ENCODE measurements around the gene NUB1. TPM values are rescaled to one million over a fixed set of nuclear protein-coding genes. Genes with fewer than 3 reads are reported as not detected.

Gene NUB1
- total RNA-seq, 1 donor from 2014 or later, result 48.5 TPM

GRCh38 chr7:151394076-151395035 is 52.7 kb downstream of the NUB1 start:
- no peak for DNase-seq (ENCODE audit: low spot score)
- no peak for ATAC-seq
- intact Hi-C loops (cut with DNase I), result no loop called here

GRCh38 chr7:151395036-151395367 is 53.4 kb downstream of the NUB1 start:
- intact Hi-C loops (cut with DNase I), result no loop called here
- ATAC-seq (no peak), DNase-seq (ENCODE audit: low spot score) (no peak)

GRCh38 chr7:151396328-151396970 is 54.8 kb downstream of the NUB1 start:
- no peak for ATAC-seq
- no peak for DNase-seq (ENCODE audit: low spot score)

GRCh38 chr7:151397026-151397425 is 55.4 kb downstream of the NUB1 start:
- no peak for DNase-seq (ENCODE audit: low spot score)
- intact Hi-C loops (cut with DNase I), result no loop called here
- no peak for ATAC-seq

More at GRCh38 chr7:151396328-151396970, 54.8 kb downstream of the NUB1 start:
- intact Hi-C loops (cut with DNase I), result no loop called here

- no peak for ATAC-seq
- no peak for DNase-seq (ENCODE audit: low spot score)
- intact Hi-C loops (cut with DNase I), result no loop called here
Observed at GRCh38 chr7:151398446-151399304, 57.1 kb downstream of the NUB1 start.

- DNase-seq (ENCODE audit: low spot score) (no peak), ATAC-seq (no peak)
- intact Hi-C loops (cut with DNase I), result no loop called here
Observed at GRCh38 chr7:151399305-151399601, 57.6 kb downstream of the NUB1 start.

GRCh38 chr7:151399906-151400305 is 58.3 kb downstream of the NUB1 start:
- no peak for DNase-seq (ENCODE audit: low spot score)
- intact Hi-C loops (cut with DNase I), result no loop called here
- ATAC-seq, result no peak

- ATAC-seq (no peak), DNase-seq (ENCODE audit: low spot score) (no peak)
- intact Hi-C loops (cut with DNase I), result no loop called here
Observed at GRCh38 chr7:151400626-151401315, 59.2 kb downstream of the NUB1 start.

- intact Hi-C loops (cut with DNase I), result no loop called here
- no peak for DNase-seq (ENCODE audit: low spot score)
- ATAC-seq, result no peak
Observed at GRCh38 chr7:151402029-151402835, 60.6 kb downstream of the NUB1 start.

GRCh38 chr7:151403764-151404163 is 62.2 kb downstream of the NUB1 start:
- no peak for ATAC-seq
- intact Hi-C loops (cut with DNase I), result no loop called here
- DNase-seq (ENCODE audit: low spot score), result no peak

- peak; percentile 83 for DNase-seq (ENCODE audit: low spot score)
- intact Hi-C loops (cut with DNase I), result no loop called here
- ATAC-seq, result peak; percentile 83
Observed at GRCh38 chr7:151404216-151405011, 62.8 kb downstream of the NUB1 start.

- no peak for ATAC-seq
- no peak for DNase-seq (ENCODE audit: low spot score)
- intact Hi-C loops (cut with DNase I), result no loop called here
Observed at GRCh38 chr7:151405056-151405455, 63.4 kb downstream of the NUB1 start.

- intact Hi-C loops (cut with DNase I), result no loop called here
- ATAC-seq (no peak), DNase-seq (ENCODE audit: low spot score) (no peak)
Observed at GRCh38 chr7:151405588-151405987, 64.0 kb downstream of the NUB1 start.

GRCh38 chr7:151406051-151406875 is 64.7 kb downstream of the NUB1 start:
- no peak for ATAC-seq
- intact Hi-C loops (cut with DNase I), result no loop called here
- DNase-seq (ENCODE audit: low spot score), result no peak

- DNase-seq (ENCODE audit: low spot score), result no peak
- no peak for ATAC-seq
- intact Hi-C loops (cut with DNase I), result no loop called here
Observed at GRCh38 chr7:151406886-151407583, 65.4 kb downstream of the NUB1 start.

- ATAC-seq (no peak), DNase-seq (ENCODE audit: low spot score) (no peak)
- intact Hi-C loops (cut with DNase I), result no loop called here
Observed at GRCh38 chr7:151408498-151408838, 66.9 kb downstream of the NUB1 start.
